WTC11 (cell line): ENCODE data around the gene LPCAT4. TPM values are rescaled to one million over a fixed set of nuclear protein-coding genes. Genes with fewer than 3 reads are reported as not detected.

Experiments
- CREM ChIP-seq: sonication (generic); formaldehyde crosslinking; IDR thresholded peaks from 2 replicates; pipeline ENCODE4 v1.8.1; 2022; ENCODE audit warnings: mild to moderate bottlenecking, missing genetic modification reagents, moderate library complexity
- CTCF ChIP-seq: fragments of 200-600 bp; IDR thresholded peaks from 2 replicates; pipeline ENCODE4 v1.8.0; 2022; ENCODE audit warnings: antibody characterized with exemption
- E2F1 ChIP-seq: sonication (generic); formaldehyde crosslinking; IDR thresholded peaks from 2 replicates; pipeline ENCODE4 v1.8.0; 2022; ENCODE audit warnings: mild to moderate bottlenecking, missing genetic modification reagents
- E2F5 ChIP-seq: sonication (generic); formaldehyde crosslinking; IDR thresholded peaks from 2 replicates; pipeline ENCODE4 v1.8.1; 2022; ENCODE audit warnings: mild to moderate bottlenecking, moderate library complexity, missing genetic modification reagents
- ERG ChIP-seq: fragments of 250-450 bp; sonication (Bioruptor Pico); IDR thresholded peaks from 2 replicates; pipeline ENCODE4 v1.8.0; 2021; ENCODE audit warnings: mild to moderate bottlenecking
- FOXP4 ChIP-seq: sonication (generic); formaldehyde crosslinking; IDR thresholded peaks from 2 replicates; pipeline ENCODE4 v1.8.0; 2022; ENCODE audit warnings: mild to moderate bottlenecking, missing genetic modification reagents
- HMGA2 ChIP-seq: fragments of 250-450 bp; sonication (Bioruptor Pico); IDR thresholded peaks from 2 replicates; pipeline ENCODE4 v1.4.0; 2021; ENCODE audit warnings: mild to moderate bottlenecking, moderate library complexity
- IRF1 ChIP-seq: sonication (generic); formaldehyde crosslinking; IDR thresholded peaks from 2 replicates; pipeline ENCODE4 v1.8.0; 2023; ENCODE audit warnings: missing genetic modification reagents
- JAZF1 ChIP-seq: fragments of 250-450 bp; sonication (Bioruptor Pico); IDR thresholded peaks from 2 replicates; pipeline ENCODE4 v1.9.0; 2021; ENCODE audit warnings: moderate library complexity, mild to moderate bottlenecking, inconsistent platforms
- MYBL2 ChIP-seq: sonication (generic); formaldehyde crosslinking; IDR thresholded peaks from 2 replicates; pipeline ENCODE4 v1.8.1; 2023; ENCODE audit warnings: mild to moderate bottlenecking, moderate library complexity, missing genetic modification reagents
- NFE2L1 ChIP-seq: sonication (generic); formaldehyde crosslinking; IDR thresholded peaks from 2 replicates; pipeline ENCODE4 v1.8.1; 2023; ENCODE audit warnings: missing genetic modification reagents
- NR3C1 ChIP-seq: sonication (generic); formaldehyde crosslinking; conservative IDR thresholded peaks from 2 replicates; pipeline ENCODE4 v1.8.1; 2023; ENCODE audit warnings: low read depth, mild to moderate bottlenecking, missing genetic modification reagents
- SP1 ChIP-seq: sonication (generic); formaldehyde crosslinking; conservative IDR thresholded peaks from 2 replicates; pipeline ENCODE4 v1.8.1; 2022; ENCODE audit warnings: missing genetic modification reagents
- TCF7 ChIP-seq: sonication (generic); formaldehyde crosslinking; IDR thresholded peaks from 2 replicates; pipeline ENCODE4 v1.8.0; 2022; ENCODE audit warnings: mild to moderate bottlenecking, low read depth, missing genetic modification reagents, moderate library complexity
- ZNF281 ChIP-seq: sonication (generic); formaldehyde crosslinking; IDR thresholded peaks from 2 replicates; pipeline ENCODE4 v1.8.0; 2023; ENCODE audit warnings: mild to moderate bottlenecking, missing genetic modification reagents
- ZNF396 ChIP-seq: fragments of 250-450 bp; sonication (Bioruptor Pico); IDR thresholded peaks from 2 replicates; pipeline ENCODE4 v1.8.0; 2021; ENCODE audit warnings: mild to moderate bottlenecking, moderate library complexity, borderline replicate concordance
- ZNF532 ChIP-seq: fragments of 250-450 bp; sonication (Bioruptor Pico); IDR thresholded peaks from 2 replicates; pipeline ENCODE4 v1.9.0; 2021; ENCODE audit warnings: mild to moderate bottlenecking, borderline replicate concordance
- ZSCAN18 ChIP-seq: fragments of 250-450 bp; sonication (Bioruptor Pico); IDR thresholded peaks from 2 replicates; pipeline ENCODE4 v2.1.2; 2022; ENCODE audit warnings: mild to moderate bottlenecking, moderate library complexity
- total RNA-seq: library from RNA; stranded (reverse); gene quantifications from 3 replicates; pipeline ENCODE4 v1.2.3, GENCODE V29; 2021

The LPCAT4 gene
- total RNA-seq, 1 experiment from 2014 or later: 97.2 TPM

- TF ChIP-seq MYBL2 (no peak), NFE2L1 (CRISPR knock-in tag) (peak; percentile 14; the same call in 1 of the 2 replicates), CREM (CRISPR knock-in tag) (peak; percentile 69; the same call in 1 of the 2 replicates), ZSCAN18 (CRISPR knock-in tag) (no peak), TCF7 (CRISPR knock-in tag) (0 out of 2 replicates have a peak, but pooled peaks have one; percentile 48), NR3C1 (CRISPR knock-in tag) (no peak), ZNF281 (CRISPR knock-in tag) (peak; percentile 65), ERG (CRISPR knock-in tag) (no peak), FOXP4 (CRISPR knock-in tag) (peak; percentile 72; the same call in 1 of the 2 replicates), SP1 (CRISPR knock-in tag) (0 out of 2 replicates have a peak, but pooled peaks have one; percentile 14), ZNF396 (no peak), JAZF1 (no peak), ZNF532 (CRISPR knock-in tag) (no peak), IRF1 (no peak; the same call in 1 of the 2 replicates), E2F1 (CRISPR knock-in tag) (peak; percentile 80), E2F5 (CRISPR knock-in tag) (peak; percentile 41; the same call in 1 of the 2 replicates), HMGA2 (CRISPR knock-in tag) (no peak), CTCF (peak; percentile 40)
Measured at GRCh38 chr15:34367101-34368081, at the start of gene LPCAT4 (continued).
